SK-N-SH (cell line): ENCODE data around the gene ERC2. TPM values are rescaled to one million over a fixed set of nuclear protein-coding genes. Genes with fewer than 3 reads are reported as not detected.

Experiments used
- CTCF ChIA-PET: fragments of 300-600, 350-600 bp; formaldehyde crosslinking; extraction: SDS; loops from one replicate; lab custom pipeline; 2021; lab: Yijun Ruan, JAX
- POLR2A ChIA-PET: fragments of 350-600 bp; sonication (Branson Sonifier 250); formaldehyde crosslinking; extraction: SDS; loops from one replicate; lab custom pipeline; 2020; ENCODE audit warnings: antibody characterized with exemption, inconsistent platforms; lab: Yijun Ruan, JAX
- DNase-seq: peaks from one replicate; pipeline ENCODE4 v3.0.0; 2012
- H2AFZ ChIP-seq: fragments of 200-600 bp; sonication (generic); 2 replicates; pipeline ENCODE4 v1.8.1; 2016; ENCODE audit warnings: antibody characterized with exemption, mild to moderate bottlenecking, low read depth
- H3F3A ChIP-seq: fragments of 200-600 bp; sonication (generic); replicated peaks from 2 replicates; pipeline ENCODE3; 2016; ENCODE audit warnings: antibody characterized with exemption, mild to moderate bottlenecking; ENCODE audit not compliant: insufficient read depth
- H3K27ac ChIP-seq, 2 experiments: fragments of 200-500 bp in 1 of 2; fragments of 200-600 bp in 1 of 2; sonication (Bioruptor generic) in 1 of 2; sonication (generic), shearing (Covaris generic) in 1 of 2; 2 replicates each; pipeline versions ENCODE4 v1.5.1 to v1.6.1; 2014 to 2016; ENCODE audit warnings: low read depth in 2 of 2, inconsistent platforms in 1 of 2, low read length in 1 of 2, mild to moderate bottlenecking in 1 of 2, mixed read lengths in 1 of 2
- H3K27me3 ChIP-seq: fragments of 200-600 bp; sonication (generic), shearing (Covaris generic); 2 replicates; pipeline ENCODE4 v1.6.1; 2016; ENCODE audit warnings: mixed run types; ENCODE audit not compliant: insufficient read depth
- H3K36me3 ChIP-seq, 2 experiments: fragments of 200-500 bp in 1 of 2; fragments of 200-600 bp in 1 of 2; sonication (Bioruptor generic) in 1 of 2; sonication (generic) in 1 of 2; replicated peaks in 1 of 2; 2 replicates each; pipeline versions ENCODE3 to v1.5.1; 2014 to 2016; ENCODE audit warnings: low read length in 1 of 2, mild to moderate bottlenecking in 1 of 2; ENCODE audit not compliant: insufficient read depth in 2 of 2, control insufficient read depth in 1 of 2
- H3K4me1 ChIP-seq, 2 experiments: fragments of 200-500 bp in 1 of 2; fragments of 200-600 bp in 1 of 2; sonication (Bioruptor generic) in 1 of 2; sonication (generic), shearing (Covaris generic) in 1 of 2; 2 replicates each; pipeline versions ENCODE4 v1.5.1 to v1.6.1; 2014 to 2016; ENCODE audit warnings: low read depth in 1 of 2, low read length in 1 of 2, mixed run types in 1 of 2; ENCODE audit not compliant: insufficient read depth in 2 of 2, control insufficient read depth in 1 of 2
- H3K4me2 ChIP-seq: fragments of 200-600 bp; sonication (generic), shearing (Covaris generic); 2 replicates; pipeline ENCODE4 v1.6.1; 2017; ENCODE audit warnings: mixed run types
- H3K4me3 ChIP-seq, 2 experiments: fragments of 200-500 bp in 1 of 2; fragments of 200-600 bp in 1 of 2; sonication (Bioruptor generic) in 1 of 2; sonication (generic), shearing (Covaris generic) in 1 of 2; 2 replicates each; pipeline versions ENCODE4 v1.5.1 to v1.8.1; 2014 to 2016; ENCODE audit warnings: low read depth in 2 of 2, inconsistent platforms in 1 of 2, low read length in 1 of 2, mild to moderate bottlenecking in 1 of 2, mixed read lengths in 1 of 2, moderate library complexity in 1 of 2
- H3K79me2 ChIP-seq: fragments of 200-600 bp; sonication (generic); 2 replicates; pipeline ENCODE4 v1.8.1; 2017; ENCODE audit warnings: mild to moderate bottlenecking; ENCODE audit not compliant: insufficient read depth
- H3K9ac ChIP-seq: fragments of 200-600 bp; sonication (generic); 2 replicates; pipeline ENCODE4 v1.6.1; 2017; ENCODE audit warnings: mixed run types
- H3K9me2 ChIP-seq: fragments of 200-600 bp; sonication (generic); 2 replicates; pipeline ENCODE4 v1.6.1; 2017; ENCODE audit warnings: mixed run types
- H3K9me3 ChIP-seq: fragments of 200-600 bp; sonication (generic); 2 replicates; pipeline ENCODE4 v1.6.1; 2017; ENCODE audit warnings: mixed run types, mild to moderate bottlenecking, moderate library complexity
- H4K20me1 ChIP-seq: fragments of 200-600 bp; sonication (generic); 2 replicates; pipeline ENCODE4 v1.6.1; 2017; ENCODE audit warnings: mild to moderate bottlenecking, mixed run types; ENCODE audit not compliant: insufficient read depth
- ELF1 ChIP-seq: IDR thresholded peaks from 2 replicates; pipeline ENCODE4 v1.4.0; 2012
- FOSL2 ChIP-seq: IDR thresholded peaks from 2 replicates; pipeline ENCODE4 v1.4.0; 2012; ENCODE audit warnings: low read depth, mild to moderate bottlenecking, moderate library complexity, borderline replicate concordance
- FOXM1 ChIP-seq: IDR thresholded peaks from 2 replicates; pipeline ENCODE4 v1.4.0; 2012; ENCODE audit warnings: low read depth, mild to moderate bottlenecking
- GATA2 ChIP-seq: sonication (generic); formaldehyde crosslinking; IDR thresholded peaks from 2 replicates; pipeline ENCODE4 v1.5.0; 2020; ENCODE audit warnings: mild to moderate bottlenecking, missing genetic modification reagents
- MXI1 ChIP-seq: IDR thresholded peaks from 2 replicates; pipeline ENCODE4 v1.6.1; 2012; ENCODE audit warnings: mild to moderate bottlenecking, low read depth, low read length, improper control_type of control experiment
- NRF1 ChIP-seq: IDR thresholded peaks from 2 replicates; pipeline ENCODE4 v1.6.1; 2012; ENCODE audit warnings: low read depth, mild to moderate bottlenecking, low read length
- POLR2AphosphoS5 ChIP-seq: IDR thresholded peaks from 2 replicates; pipeline ENCODE4 v1.6.1; 2012; ENCODE audit warnings: low read depth, low read length
- RCOR1 ChIP-seq: fragments of 150-350 bp; IDR thresholded peaks from 2 replicates; pipeline ENCODE4 v1.6.1; 2017; ENCODE audit warnings: antibody characterized with exemption, low read length
- RFX5 ChIP-seq: IDR thresholded peaks from 2 replicates; pipeline ENCODE4 v1.6.1; 2012; ENCODE audit warnings: mild to moderate bottlenecking, improper control_type of control experiment, low read length
- RXRA ChIP-seq: IDR thresholded peaks from 2 replicates; pipeline ENCODE4 v1.4.0; 2012; ENCODE audit warnings: low read depth, mild to moderate bottlenecking, borderline replicate concordance
- SIN3A ChIP-seq: IDR thresholded peaks from 2 replicates; pipeline ENCODE4 v1.6.1; 2012; ENCODE audit warnings: low read depth, mild to moderate bottlenecking, low read length, moderate library complexity, borderline replicate concordance
- TCF12 ChIP-seq: IDR thresholded peaks from 2 replicates; pipeline ENCODE4 v1.4.0; 2012
- TEAD4 ChIP-seq: IDR thresholded peaks from 2 replicates; pipeline ENCODE4 v1.4.0; 2012; ENCODE audit warnings: mild to moderate bottlenecking, borderline replicate concordance; ENCODE audit not compliant: insufficient read depth
- YY1 ChIP-seq: IDR thresholded peaks from 2 replicates; pipeline ENCODE4 v1.4.0; 2012; ENCODE audit warnings: low read depth, mild to moderate bottlenecking
- WGBS: methylation state at CpG from one replicate; pipeline ENCODE4 v1.1.6; 2017; ENCODE audit warnings: low lambda C conversion rate; 5-methylcytosine and 5-hydroxymethylcytosine counted together
- polyA plus RNA-seq, 3 experiments: library from polyadenylated mRNA; depleted of rRNA; stranded (reverse); fragments of >200 nt; gene quantifications; 2 replicates each; pipeline ENCODE4 v1.2.3, GENCODE V29; 2012
- TF ChIP-seq, protein P1 (sequence below): IDR thresholded peaks from 2 replicates; pipeline ENCODE4 v1.4.0; 2012; ENCODE audit warnings: low read depth, borderline replicate concordance
- TF ChIP-seq, protein P2 (sequence below): fragments of 150-350 bp; IDR thresholded peaks from 2 replicates; pipeline ENCODE4 v1.6.1; 2016; ENCODE audit warnings: mild to moderate bottlenecking, low read depth, low read length
- TF ChIP-seq, protein P3 (sequence below): IDR thresholded peaks from 2 replicates; pipeline ENCODE4; 2012
- TF ChIP-seq, protein P4 (sequence below): fragments of 200-600 bp; sonication (generic); IDR thresholded peaks from 2 replicates; pipeline ENCODE4 v1.6.1; 2017; ENCODE audit warnings: antibody characterized with exemption, mild to moderate bottlenecking, moderate library complexity

Gene ERC2
- polyA plus RNA-seq, 1 of the 3 experiments (the other 2 are of a cell fraction) = 1.6 TPM

DNA sequence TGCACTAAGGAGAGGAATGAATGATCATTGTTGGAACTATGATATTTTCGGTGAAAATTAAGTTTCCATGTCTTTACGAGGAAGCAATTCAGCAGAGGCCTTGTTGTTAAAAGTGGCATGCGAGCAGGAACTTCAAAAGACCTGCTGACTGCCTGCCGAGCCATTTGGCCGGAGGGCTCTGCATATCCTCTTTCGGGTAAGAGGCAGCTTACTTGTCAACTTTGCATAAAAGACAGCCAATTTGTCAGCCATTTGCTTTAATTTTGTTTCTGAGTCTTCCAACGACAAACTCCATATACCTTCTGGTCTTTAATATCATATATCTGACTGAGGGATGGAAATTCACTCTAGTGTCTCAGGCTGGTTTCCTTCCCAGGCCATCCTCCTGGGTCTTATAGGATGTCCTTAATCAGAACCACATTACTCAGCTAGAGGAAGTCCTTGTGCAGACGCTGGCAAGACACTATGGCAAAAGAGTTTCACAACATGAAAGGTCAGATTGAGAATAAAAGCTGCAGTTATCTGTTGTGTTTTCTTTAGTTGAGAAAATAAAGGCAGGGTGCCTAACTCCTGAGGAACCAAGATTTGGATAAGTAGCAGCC lies 852.5 kb downstream of the ERC2 start:
- Histone ChIP-seq H3K27ac (no peak overlapping the region), H3K27me3 (no peaks in the 10 kb centered on the region), H3K4me2 (no peak overlapping the region), H3K36me3 (no peaks in the 10 kb centered on the region), H3K79me2 (no peaks in the 10 kb centered on the region), H3K9me2 (no peaks in the 10 kb centered on the region), H2AFZ (no peak overlapping the region), H3F3A (no peaks in the 10 kb centered on the region), H3K9ac (no peak overlapping the region), H3K4me1 (peaks cover 3 to 4% of the 10 kb centered on the region in 2 experiments; a peak in 1 of 4 replicates), H3K4me3 (no peak overlapping the region), H4K20me1 (no peaks in the 10 kb centered on the region), H3K9me3 (no peaks in the 10 kb centered on the region)
- ChIA-PET POLR2A (no interaction called here), CTCF (interaction anchor here (0.6 kb wide), 1 partner anchor 99 kb away, joined by 3 read pairs; no protein-coding TSS in a partner anchor)
- no peak for DNase-seq
- no peak for TF ChIP-seq SIN3A
- no peak for TF ChIP-seq POLR2AphosphoS5
- TF ChIP-seq, protein P1, sequence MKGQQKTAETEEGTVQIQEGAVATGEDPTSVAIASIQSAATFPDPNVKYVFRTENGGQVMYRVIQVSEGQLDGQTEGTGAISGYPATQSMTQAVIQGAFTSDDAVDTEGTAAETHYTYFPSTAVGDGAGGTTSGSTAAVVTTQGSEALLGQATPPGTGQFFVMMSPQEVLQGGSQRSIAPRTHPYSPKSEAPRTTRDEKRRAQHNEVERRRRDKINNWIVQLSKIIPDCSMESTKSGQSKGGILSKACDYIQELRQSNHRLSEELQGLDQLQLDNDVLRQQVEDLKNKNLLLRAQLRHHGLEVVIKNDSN = no peak
- TF ChIP-seq ELF1 = no peak
- TF ChIP-seq YY1 = no peak
- no peak for TF ChIP-seq TEAD4
- TF ChIP-seq TCF12 = no peak
- no peak for TF ChIP-seq NRF1
- no peak for TF ChIP-seq MXI1
- TF ChIP-seq, protein P2, sequence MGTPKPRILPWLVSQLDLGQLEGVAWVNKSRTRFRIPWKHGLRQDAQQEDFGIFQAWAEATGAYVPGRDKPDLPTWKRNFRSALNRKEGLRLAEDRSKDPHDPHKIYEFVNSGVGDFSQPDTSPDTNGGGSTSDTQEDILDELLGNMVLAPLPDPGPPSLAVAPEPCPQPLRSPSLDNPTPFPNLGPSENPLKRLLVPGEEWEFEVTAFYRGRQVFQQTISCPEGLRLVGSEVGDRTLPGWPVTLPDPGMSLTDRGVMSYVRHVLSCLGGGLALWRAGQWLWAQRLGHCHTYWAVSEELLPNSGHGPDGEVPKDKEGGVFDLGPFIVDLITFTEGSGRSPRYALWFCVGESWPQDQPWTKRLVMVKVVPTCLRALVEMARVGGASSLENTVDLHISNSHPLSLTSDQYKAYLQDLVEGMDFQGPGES = no peak
- TF ChIP-seq FOSL2 = no peak
- TF ChIP-seq, protein P3, sequence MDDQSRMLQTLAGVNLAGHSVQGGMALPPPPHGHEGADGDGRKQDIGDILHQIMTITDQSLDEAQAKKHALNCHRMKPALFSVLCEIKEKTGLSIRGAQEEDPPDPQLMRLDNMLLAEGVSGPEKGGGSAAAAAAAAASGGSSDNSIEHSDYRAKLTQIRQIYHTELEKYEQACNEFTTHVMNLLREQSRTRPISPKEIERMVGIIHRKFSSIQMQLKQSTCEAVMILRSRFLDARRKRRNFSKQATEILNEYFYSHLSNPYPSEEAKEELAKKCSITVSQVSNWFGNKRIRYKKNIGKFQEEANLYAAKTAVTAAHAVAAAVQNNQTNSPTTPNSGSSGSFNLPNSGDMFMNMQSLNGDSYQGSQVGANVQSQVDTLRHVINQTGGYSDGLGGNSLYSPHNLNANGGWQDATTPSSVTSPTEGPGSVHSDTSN = no peak
- TF ChIP-seq RFX5 = no peak
- 76% methylated on average over 8 of the region's 8 CpGs for WGBS

DNA sequence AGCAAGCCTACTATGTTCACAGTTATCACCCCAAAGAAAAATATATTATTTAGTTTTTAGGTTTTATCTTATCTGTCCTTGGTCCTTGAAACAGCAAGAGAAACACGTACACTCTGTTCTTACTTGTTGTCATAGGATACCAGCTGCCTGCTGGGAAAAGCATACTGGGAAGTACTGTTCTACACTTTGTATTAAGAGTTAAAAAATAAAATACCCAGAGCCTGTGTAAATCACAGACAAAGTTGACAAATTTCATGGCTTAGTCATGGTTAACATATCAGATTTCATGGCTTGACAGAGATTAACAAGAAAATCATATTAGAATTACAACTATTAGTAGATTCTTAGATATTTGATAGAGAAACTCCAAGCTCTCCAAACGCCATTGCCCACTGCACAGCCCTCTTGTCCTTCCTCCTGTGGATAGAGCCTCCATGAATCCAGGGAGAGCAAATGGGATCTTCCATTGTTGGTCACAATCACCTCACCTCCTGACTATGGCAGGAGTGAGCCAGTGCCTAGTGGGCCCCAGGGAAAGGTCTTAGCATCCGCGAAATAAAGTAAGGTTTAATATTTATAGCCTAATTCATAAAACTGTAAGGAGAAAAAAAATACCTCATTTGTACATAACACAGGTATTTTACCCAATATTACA lies 853.1 kb downstream of the ERC2 start:
- H3K79me2 ChIP-seq = no peaks in the 10 kb centered on the region
- 0 out of 4 replicates have a peak, but pooled peaks cover 0 to 4% of the 10 kb centered on the region in 2 experiments for H3K4me1 ChIP-seq
- H3K36me3 ChIP-seq = no peaks in the 10 kb centered on the region
- H3K9ac ChIP-seq = no peak overlapping the region
- WGBS = 75% methylated on average over 4 of the region's 4 CpGs
- TF ChIP-seq, protein P4, sequence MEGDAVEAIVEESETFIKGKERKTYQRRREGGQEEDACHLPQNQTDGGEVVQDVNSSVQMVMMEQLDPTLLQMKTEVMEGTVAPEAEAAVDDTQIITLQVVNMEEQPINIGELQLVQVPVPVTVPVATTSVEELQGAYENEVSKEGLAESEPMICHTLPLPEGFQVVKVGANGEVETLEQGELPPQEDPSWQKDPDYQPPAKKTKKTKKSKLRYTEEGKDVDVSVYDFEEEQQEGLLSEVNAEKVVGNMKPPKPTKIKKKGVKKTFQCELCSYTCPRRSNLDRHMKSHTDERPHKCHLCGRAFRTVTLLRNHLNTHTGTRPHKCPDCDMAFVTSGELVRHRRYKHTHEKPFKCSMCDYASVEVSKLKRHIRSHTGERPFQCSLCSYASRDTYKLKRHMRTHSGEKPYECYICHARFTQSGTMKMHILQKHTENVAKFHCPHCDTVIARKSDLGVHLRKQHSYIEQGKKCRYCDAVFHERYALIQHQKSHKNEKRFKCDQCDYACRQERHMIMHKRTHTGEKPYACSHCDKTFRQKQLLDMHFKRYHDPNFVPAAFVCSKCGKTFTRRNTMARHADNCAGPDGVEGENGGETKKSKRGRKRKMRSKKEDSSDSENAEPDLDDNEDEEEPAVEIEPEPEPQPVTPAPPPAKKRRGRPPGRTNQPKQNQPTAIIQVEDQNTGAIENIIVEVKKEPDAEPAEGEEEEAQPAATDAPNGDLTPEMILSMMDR = no peak
- TF ChIP-seq POLR2AphosphoS5 (no peak), TCF12 (no peak), ELF1 (no peak), GATA2 (CRISPR knock-in tag) (no peak), RXRA (no peak), RCOR1 (no peak), FOXM1 (no peak)
- TF ChIP-seq, protein P2 = no peak
- H3F3A ChIP-seq = no peaks in the 10 kb centered on the region
- CTCF ChIA-PET = no interaction called here
- no peak for DNase-seq
- H3K27me3 ChIP-seq = no peaks in the 10 kb centered on the region
- no peaks in the 10 kb centered on the region for H3K9me3 ChIP-seq
- H4K20me1 ChIP-seq = no peaks in the 10 kb centered on the region
- no peak overlapping the region for H3K4me3 ChIP-seq
- H3K27ac ChIP-seq = no peak overlapping the region
- H3K9me2 ChIP-seq = no peaks in the 10 kb centered on the region
- no peak overlapping the region for H3K4me2 ChIP-seq
- no peak overlapping the region for H2AFZ ChIP-seq
- POLR2A ChIA-PET = no interaction called here
